A549 (cell line): ENCODE data around the gene PTPRD. TPM values are rescaled to one million over a fixed set of nuclear protein-coding genes. Genes with fewer than 3 reads are reported as not detected.

Experiments used
- ATAC-seq, 2 experiments: fragments of 200-7000 bp in 1 of 2; fragments of >200 bp in 1 of 2; cut with Nextera tagmentation in 1 of 2; cut with Tn5 transposase in 1 of 2; 3 replicates each; pipeline versions ENCODE4 v1.8.0 to v1.9.1; 2018 to 2020; ENCODE audit warnings: mild to moderate bottlenecking in 1 of 2, moderate library complexity in 1 of 2
- CTCF ChIA-PET: fragments of 300-600 bp; sonication (Branson Sonifier 250); formaldehyde crosslinking; extraction: SDS; loops from one replicate; lab custom pipeline; 2021; ENCODE audit warnings: antibody characterized with exemption, inconsistent platforms; lab: Yijun Ruan, JAX
- POLR2A ChIA-PET: fragments of 350-600 bp; formaldehyde crosslinking; extraction: SDS; loops from one replicate; lab custom pipeline; 2021; ENCODE audit warnings: antibody characterized with exemption, inconsistent platforms; lab: Yijun Ruan, JAX
- DNase-seq, 2 experiments: peaks; one replicate each; pipeline versions ENCODE4 v3.0.0 to v3.0.0-alpha.2; 2011 to 2016; ENCODE audit warnings: low read depth in 1 of 2, low spot score in 1 of 2
- FAIRE-seq: peaks from 2 replicates; lab custom pipeline; 2011; peaks lifted over from hg19 to GRCh38; lab: Jason Lieb, UNC
- H3K27ac ChIP-seq, 2 experiments: fragments of >200 bp; sonication (Bioruptor Twin); formaldehyde crosslinking; 3 replicates each; pipeline ENCODE4 v1.5.1; 2016 to 2017
- H3K4me1 ChIP-seq: fragments of >200 bp; sonication (Bioruptor Twin); formaldehyde crosslinking; 3 replicates; pipeline ENCODE4 v1.6.1; 2016
- H3K4me2 ChIP-seq: fragments of >200 bp; sonication (Bioruptor Twin); formaldehyde crosslinking; 3 replicates; pipeline ENCODE4 v1.6.1; 2016
- H3K4me3 ChIP-seq: fragments of >200 bp; sonication (Bioruptor Twin); formaldehyde crosslinking; 3 replicates; pipeline ENCODE4 v1.5.1; 2016
- H3K9me3 ChIP-seq: fragments of >200 bp; sonication (Bioruptor Twin); formaldehyde crosslinking; 3 replicates; pipeline ENCODE4 v1.6.1; 2016
- CBX8 ChIP-seq: fragments of 200-600 bp; sonication (generic); IDR thresholded peaks from 2 replicates; pipeline ENCODE4 v1.6.1; 2016
- EHF ChIP-seq: fragments of 250-450 bp; sonication (Bioruptor Pico); IDR thresholded peaks from 2 replicates; pipeline ENCODE4 v1.5.0; 2020; ENCODE audit warnings: mild to moderate bottlenecking
- EHMT2 ChIP-seq: fragments of 200-600 bp; sonication (generic); IDR thresholded peaks from 2 replicates; pipeline ENCODE4 v1.6.1; 2016; ENCODE audit warnings: antibody characterized with exemption, low read depth, mild to moderate bottlenecking, moderate library complexity
- FOSB ChIP-seq: fragments of 250-450 bp; sonication (Bioruptor Pico); IDR thresholded peaks from 2 replicates; pipeline ENCODE4 v1.5.0; 2020; ENCODE audit warnings: mild to moderate bottlenecking, moderate library complexity
- FOSL2 ChIP-seq, 2 experiments: fragments of 450-650 bp in 1 of 2; fragments of >200 bp in 1 of 2; sonication (Bioruptor Twin) in 1 of 2; formaldehyde crosslinking; IDR thresholded peaks; 2 replicates each; pipeline versions ENCODE4 v1.5.0 to v1.6.1; 2016 to 2020; ENCODE audit warnings: mild to moderate bottlenecking in 1 of 2, moderate library complexity in 1 of 2
- GATA3 ChIP-seq: IDR thresholded peaks from 2 replicates; pipeline ENCODE4 v1.6.1; 2012; ENCODE audit warnings: borderline replicate concordance
- HDAC2 ChIP-seq: fragments of 200-600 bp; sonication (generic); IDR thresholded peaks from 2 replicates; pipeline ENCODE4 v1.6.1; 2016
- HEYL ChIP-seq: fragments of 250-450 bp; sonication (Bioruptor Pico); IDR thresholded peaks from 2 replicates; pipeline ENCODE4 v1.8.0; 2021; ENCODE audit warnings: mild to moderate bottlenecking, moderate library complexity
- HOXA7 ChIP-seq: fragments of 250-450 bp; sonication (Bioruptor Pico); IDR thresholded peaks from 2 replicates; pipeline ENCODE4 v1.5.0; 2020; ENCODE audit warnings: mild to moderate bottlenecking, moderate library complexity
- HOXB5 ChIP-seq: fragments of 250-450 bp; sonication (Bioruptor Pico); IDR thresholded peaks from 2 replicates; pipeline ENCODE4 v1.5.0; 2020; ENCODE audit warnings: mild to moderate bottlenecking, moderate library complexity
- MAFK ChIP-seq: fragments of 450-650 bp; IDR thresholded peaks from 2 replicates; pipeline ENCODE4 v1.6.1; 2014; ENCODE audit not compliant: partially characterized antibody
- NFE2L2 ChIP-seq: fragments of 150-350 bp; conservative IDR thresholded peaks from 2 replicates; pipeline ENCODE4 v1.6.1; 2014; ENCODE audit warnings: low read length
- NR3C1 ChIP-seq: fragments of >200 bp; sonication (Bioruptor Twin); formaldehyde crosslinking; IDR thresholded peaks from 3 replicates; pipeline ENCODE4 v1.6.1; 2017
- RAD21 ChIP-seq, 2 experiments: fragments of >200 bp in 1 of 2; sonication (Bioruptor Twin) in 1 of 2; formaldehyde crosslinking in 1 of 2; IDR thresholded peaks in 1 of 2; conservative IDR thresholded peaks in 1 of 2; 2 replicates in 1 of 2; 3 replicates in 1 of 2; pipeline ENCODE4 v1.6.1; 2012 to 2018; ENCODE audit warnings: inconsistent platforms in 1 of 2
- SMC3 ChIP-seq: fragments of >200 bp; sonication (Bioruptor Twin); formaldehyde crosslinking; IDR thresholded peaks from 3 replicates; pipeline ENCODE4 v1.6.1; 2018; ENCODE audit warnings: inconsistent platforms
- SREBF2 ChIP-seq: fragments of 450-650 bp; IDR thresholded peaks from 2 replicates; pipeline ENCODE4 v1.6.1; 2014; ENCODE audit warnings: mild to moderate bottlenecking, moderate library complexity
- ZFP36 ChIP-seq: fragments of 450-650 bp; IDR thresholded peaks from 2 replicates; pipeline ENCODE4 v1.6.1; 2014; ENCODE audit warnings: borderline replicate concordance; ENCODE audit not compliant: partially characterized antibody
- ZNF302 ChIP-seq: fragments of 250-450 bp; sonication (Bioruptor Pico); IDR thresholded peaks from 2 replicates; pipeline ENCODE4 v1.9.0; 2021; ENCODE audit warnings: inconsistent platforms, mild to moderate bottlenecking, moderate library complexity
- ZSCAN20 ChIP-seq: fragments of 250-450 bp; sonication (Bioruptor Pico); IDR thresholded peaks from 2 replicates; pipeline ENCODE4 v1.8.0; 2022; ENCODE audit warnings: mild to moderate bottlenecking, moderate library complexity
- WGBS: methylation state at CpG from one replicate; pipeline ENCODE4 v1.1.6; 2017; ENCODE audit errors: missing lambda C conversion rate; 5-methylcytosine and 5-hydroxymethylcytosine counted together
- polyA plus RNA-seq, 4 experiments: library from polyadenylated mRNA; depleted of rRNA in 3 of 4; stranded (reverse); fragments of >200 nt; fragmentation: RNase III in 1 of 4; extraction: RNeasy Plus Mini Kit Qiagen cat#74134 plus additional on column Dnase treatment in 1 of 4; gene quantifications; 2 replicates in 3 of 4; 3 replicates in 1 of 4; pipeline ENCODE4 v1.2.3, GENCODE V29; 2011 to 2017
- TF ChIP-seq, protein P1 (sequence below): fragments of 150-350 bp; IDR thresholded peaks from 2 replicates; pipeline ENCODE4 v1.6.1; 2014; ENCODE audit warnings: low read depth, mild to moderate bottlenecking, low read length
- TF ChIP-seq, protein P2 (sequence below): fragments of 250-450 bp; sonication (Bioruptor Pico); IDR thresholded peaks from 2 replicates; pipeline ENCODE4 v1.5.0; 2020; ENCODE audit warnings: low read depth, mild to moderate bottlenecking, moderate library complexity
- TF ChIP-seq, protein P3 (sequence below): fragments of 200-600 bp; sonication (generic); IDR thresholded peaks from 2 replicates; pipeline ENCODE4 v1.6.1; 2016; ENCODE audit warnings: antibody characterized with exemption, mild to moderate bottlenecking, moderate library complexity

PTPRD gene
- polyA plus RNA-seq, 2 of the 4 experiments (the other 2 are of a cell fraction) = 0.39 to 1.3 TPM

DNA sequence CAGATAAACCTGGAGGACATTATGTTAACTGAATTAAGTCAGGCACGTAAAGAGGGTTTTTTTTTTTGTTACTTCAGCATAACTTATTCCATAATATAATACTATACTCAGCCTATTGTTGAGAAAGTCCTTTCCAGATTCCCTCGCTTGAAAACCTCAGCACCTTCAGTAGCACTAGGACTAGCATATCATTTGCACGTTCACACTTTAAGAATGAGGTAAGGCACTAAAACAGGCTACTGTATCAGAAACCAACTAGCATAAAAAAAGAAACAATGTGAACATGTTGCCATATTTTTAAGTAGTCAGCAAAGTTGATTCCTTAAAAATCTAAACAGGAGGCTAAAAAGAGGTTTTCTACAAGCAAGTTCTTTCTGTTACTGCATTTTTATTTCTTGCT, 504.0 kb downstream of the PTPRD start:
- ChIA-PET CTCF (no interaction called here), POLR2A (no interaction called here)
- DNase-seq (no peak), ATAC-seq (no peak), FAIRE-seq (no peak)
- Histone ChIP-seq H3K27ac (no peak overlapping the region), H3K4me3 (no peak overlapping the region), H3K4me2 (no peak overlapping the region), H3K9me3 (no peaks in the 10 kb centered on the region), H3K4me1 (no peaks in the 10 kb centered on the region)
- WGBS = 2% methylated on average over 3 of the region's 3 CpGs
- TF ChIP-seq MAFK = no peak
- TF ChIP-seq FOSB (CRISPR knock-in tag) = no peak
- no peak for TF ChIP-seq HEYL (CRISPR knock-in tag)
- no peak for TF ChIP-seq RAD21 (conservative IDR thresholded peaks at IDR 0.05 in 1 of 2, IDR thresholded peaks at IDR 0.05 in 1 of 2)
- TF ChIP-seq, protein P1, sequence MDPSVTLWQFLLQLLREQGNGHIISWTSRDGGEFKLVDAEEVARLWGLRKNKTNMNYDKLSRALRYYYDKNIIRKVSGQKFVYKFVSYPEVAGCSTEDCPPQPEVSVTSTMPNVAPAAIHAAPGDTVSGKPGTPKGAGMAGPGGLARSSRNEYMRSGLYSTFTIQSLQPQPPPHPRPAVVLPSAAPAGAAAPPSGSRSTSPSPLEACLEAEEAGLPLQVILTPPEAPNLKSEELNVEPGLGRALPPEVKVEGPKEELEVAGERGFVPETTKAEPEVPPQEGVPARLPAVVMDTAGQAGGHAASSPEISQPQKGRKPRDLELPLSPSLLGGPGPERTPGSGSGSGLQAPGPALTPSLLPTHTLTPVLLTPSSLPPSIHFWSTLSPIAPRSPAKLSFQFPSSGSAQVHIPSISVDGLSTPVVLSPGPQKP = no peak
- TF ChIP-seq ZFP36 = no peak

DNA sequence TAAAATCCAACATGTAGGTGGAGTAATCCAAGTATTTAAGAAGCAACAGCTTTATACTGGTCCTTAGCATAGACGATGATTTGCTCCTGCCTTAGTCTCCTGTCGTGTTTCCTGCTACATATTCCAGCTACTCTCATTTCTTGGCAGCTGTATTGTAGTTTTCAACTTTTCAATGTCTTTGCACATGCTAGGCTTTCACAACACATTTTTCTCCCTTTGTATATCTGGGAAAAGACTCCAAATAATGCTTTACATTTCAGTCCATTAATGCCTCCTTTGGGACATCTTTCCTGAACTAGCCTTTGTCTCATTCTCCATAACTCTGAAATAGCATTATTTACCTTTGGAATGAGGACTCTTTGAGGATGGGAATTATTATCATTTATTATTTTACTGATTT, 508.0 kb downstream of the PTPRD start:
- POLR2A ChIA-PET = no interaction called here
- no peak for ATAC-seq
- H3K27ac ChIP-seq = no peak overlapping the region
- FAIRE-seq = no peak
- no peak for DNase-seq
- no peaks in the 10 kb centered on the region for H3K9me3 ChIP-seq
- H3K4me3 ChIP-seq = no peak overlapping the region
- WGBS = 33% methylated on average over 2 of the region's 2 CpGs
- H3K4me2 ChIP-seq = no peak overlapping the region
- no peak for TF ChIP-seq HOXA7 (CRISPR knock-in tag)
- TF ChIP-seq FOSL2 (IDR thresholded peaks at IDR 0.05) = no peak
- TF ChIP-seq FOSL2 (CRISPR knock-in tag; IDR thresholded peaks at IDR 0.05) = no peak
- TF ChIP-seq ZNF302 (CRISPR knock-in tag) = no peak
- no peak for TF ChIP-seq SREBF2
- no peak for TF ChIP-seq GATA3
- no peak for TF ChIP-seq ZSCAN20 (CRISPR knock-in tag)
- TF ChIP-seq, protein P2, sequence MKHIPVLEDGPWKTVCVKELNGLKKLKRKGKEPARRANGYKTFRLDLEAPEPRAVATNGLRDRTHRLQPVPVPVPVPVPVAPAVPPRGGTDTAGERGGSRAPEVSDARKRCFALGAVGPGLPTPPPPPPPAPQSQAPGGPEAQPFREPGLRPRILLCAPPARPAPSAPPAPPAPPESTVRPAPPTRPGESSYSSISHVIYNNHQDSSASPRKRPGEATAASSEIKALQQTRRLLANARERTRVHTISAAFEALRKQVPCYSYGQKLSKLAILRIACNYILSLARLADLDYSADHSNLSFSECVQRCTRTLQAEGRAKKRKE (CRISPR knock-in tag) = no peak
- TF ChIP-seq CBX8 = no peak
- TF ChIP-seq, protein P3, sequence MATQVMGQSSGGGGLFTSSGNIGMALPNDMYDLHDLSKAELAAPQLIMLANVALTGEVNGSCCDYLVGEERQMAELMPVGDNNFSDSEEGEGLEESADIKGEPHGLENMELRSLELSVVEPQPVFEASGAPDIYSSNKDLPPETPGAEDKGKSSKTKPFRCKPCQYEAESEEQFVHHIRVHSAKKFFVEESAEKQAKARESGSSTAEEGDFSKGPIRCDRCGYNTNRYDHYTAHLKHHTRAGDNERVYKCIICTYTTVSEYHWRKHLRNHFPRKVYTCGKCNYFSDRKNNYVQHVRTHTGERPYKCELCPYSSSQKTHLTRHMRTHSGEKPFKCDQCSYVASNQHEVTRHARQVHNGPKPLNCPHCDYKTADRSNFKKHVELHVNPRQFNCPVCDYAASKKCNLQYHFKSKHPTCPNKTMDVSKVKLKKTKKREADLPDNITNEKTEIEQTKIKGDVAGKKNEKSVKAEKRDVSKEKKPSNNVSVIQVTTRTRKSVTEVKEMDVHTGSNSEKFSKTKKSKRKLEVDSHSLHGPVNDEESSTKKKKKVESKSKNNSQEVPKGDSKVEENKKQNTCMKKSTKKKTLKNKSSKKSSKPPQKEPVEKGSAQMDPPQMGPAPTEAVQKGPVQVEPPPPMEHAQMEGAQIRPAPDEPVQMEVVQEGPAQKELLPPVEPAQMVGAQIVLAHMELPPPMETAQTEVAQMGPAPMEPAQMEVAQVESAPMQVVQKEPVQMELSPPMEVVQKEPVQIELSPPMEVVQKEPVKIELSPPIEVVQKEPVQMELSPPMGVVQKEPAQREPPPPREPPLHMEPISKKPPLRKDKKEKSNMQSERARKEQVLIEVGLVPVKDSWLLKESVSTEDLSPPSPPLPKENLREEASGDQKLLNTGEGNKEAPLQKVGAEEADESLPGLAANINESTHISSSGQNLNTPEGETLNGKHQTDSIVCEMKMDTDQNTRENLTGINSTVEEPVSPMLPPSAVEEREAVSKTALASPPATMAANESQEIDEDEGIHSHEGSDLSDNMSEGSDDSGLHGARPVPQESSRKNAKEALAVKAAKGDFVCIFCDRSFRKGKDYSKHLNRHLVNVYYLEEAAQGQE = no peak
- TF ChIP-seq HOXB5 (CRISPR knock-in tag) = no peak
- TF ChIP-seq, protein P1 = no peak
- TF ChIP-seq FOSB (CRISPR knock-in tag) = no peak
- no peak for TF ChIP-seq NR3C1
- no peak for TF ChIP-seq NFE2L2
- no peak for TF ChIP-seq SMC3
- TF ChIP-seq EHF (CRISPR knock-in tag) = no peak
- TF ChIP-seq EHMT2 = no peak
- no peak for TF ChIP-seq HDAC2
- TF ChIP-seq, all 56 proteins: peak for 0
- H3K4me1 ChIP-seq = no peaks in the 10 kb centered on the region
- CTCF ChIA-PET = no interaction called here
